ENCODE measurements around the gene CRYGN. TPM values are rescaled to one million over a fixed set of nuclear protein-coding genes. Genes with fewer than 3 reads are reported as not detected.

CRYGN gene
- total RNA-seq, 1 donor from 2014 or later = not detected

GRCh38 chr7:151438864-151439601 is 908 bp downstream of the CRYGN start:
- no peak for DNase-seq (ENCODE audit: low read depth)

GRCh38 chr7:151437866-151438516 is 1.9 kb downstream of the CRYGN start:
- no peak for DNase-seq (ENCODE audit: low read depth)

GRCh38 chr7:151437159-151437553 is 2.8 kb downstream of the CRYGN start:
- no peak for DNase-seq (ENCODE audit: low read depth)

GRCh38 chr7:151436446-151437158 is 3.3 kb downstream of the CRYGN start:
- no peak for DNase-seq (ENCODE audit: low read depth)

GRCh38 chr7:151435971-151436370 is 4.0 kb downstream of the CRYGN start:
- no peak for DNase-seq (ENCODE audit: low read depth)

- no peak for DNase-seq (ENCODE audit: low read depth)
Observed at GRCh38 chr7:151435103-151435916, 4.6 kb downstream of the CRYGN start.

GRCh38 chr7:151434549-151434948 is 5.4 kb downstream of the CRYGN start:
- DNase-seq (ENCODE audit: low read depth) = no peak

- DNase-seq (ENCODE audit: low read depth) = no peak
Observed at GRCh38 chr7:151433721-151434400, 6.1 kb downstream of the CRYGN start.

- no peak for DNase-seq (ENCODE audit: low read depth)
Observed at GRCh38 chr7:151432658-151433521, 7.1 kb downstream of the CRYGN start.

- no peak for DNase-seq (ENCODE audit: low read depth)
Observed at GRCh38 chr7:151431768-151432311, 8.1 kb downstream of the CRYGN start.

- DNase-seq (ENCODE audit: low read depth) = no peak
Observed at GRCh38 chr7:151431281-151431767, 8.6 kb downstream of the CRYGN start.

GRCh38 chr7:151430391-151431205 is 9.3 kb downstream of the CRYGN start:
- no peak for DNase-seq (ENCODE audit: low read depth)

- DNase-seq (ENCODE audit: low read depth) = no peak
Observed at GRCh38 chr7:151429560-151430331, 10.2 kb downstream of the CRYGN start.

GRCh38 chr7:151429237-151429559 is 10.7 kb downstream of the CRYGN start:
- DNase-seq (ENCODE audit: low read depth) = no peak

GRCh38 chr7:151428378-151429236 is 11.3 kb downstream of the CRYGN start:
- peak; percentile 74 for DNase-seq (ENCODE audit: low read depth)

GRCh38 chr7:151427705-151428377 is 12.1 kb downstream of the CRYGN start:
- DNase-seq (ENCODE audit: low read depth) = no peak

All from renal cortical epithelial cell (primary cell).